GM21529 (cell line): ENCODE data around the gene MRGPRX3.

Source experiments
- ATAC-seq: cut with Tn5 transposase; IDR thresholded peaks from one replicate; pipeline ENCODE4 v1.9.1; 2021; ENCODE audit not compliant: unreplicated experiment

Gene MRGPRX3

GRCh38 chr11:18151581-18151980 lies 19.2 kb downstream of the MRGPRX3 start:
- ATAC-seq, result no peak

DNA sequence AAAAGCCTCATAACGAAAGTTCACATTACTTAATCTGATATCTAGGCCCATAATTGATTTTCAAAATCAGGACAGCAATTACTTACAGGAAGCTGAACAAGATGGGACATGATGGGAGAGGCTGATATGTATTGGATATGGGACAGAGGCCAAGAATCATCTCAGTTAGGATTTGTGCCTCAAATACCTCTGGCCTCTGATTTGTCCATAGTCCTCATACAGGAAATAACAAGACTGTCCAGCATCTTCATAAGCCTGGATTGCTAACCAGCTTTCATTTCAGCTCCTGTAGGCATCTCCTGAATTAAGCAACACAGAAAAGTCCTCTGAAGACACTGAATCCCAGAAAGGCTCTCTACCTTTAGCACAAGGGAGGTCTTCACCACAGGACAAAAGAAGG lies 36.0 kb downstream of the MRGPRX3 start:
- no peak for ATAC-seq

DNA sequence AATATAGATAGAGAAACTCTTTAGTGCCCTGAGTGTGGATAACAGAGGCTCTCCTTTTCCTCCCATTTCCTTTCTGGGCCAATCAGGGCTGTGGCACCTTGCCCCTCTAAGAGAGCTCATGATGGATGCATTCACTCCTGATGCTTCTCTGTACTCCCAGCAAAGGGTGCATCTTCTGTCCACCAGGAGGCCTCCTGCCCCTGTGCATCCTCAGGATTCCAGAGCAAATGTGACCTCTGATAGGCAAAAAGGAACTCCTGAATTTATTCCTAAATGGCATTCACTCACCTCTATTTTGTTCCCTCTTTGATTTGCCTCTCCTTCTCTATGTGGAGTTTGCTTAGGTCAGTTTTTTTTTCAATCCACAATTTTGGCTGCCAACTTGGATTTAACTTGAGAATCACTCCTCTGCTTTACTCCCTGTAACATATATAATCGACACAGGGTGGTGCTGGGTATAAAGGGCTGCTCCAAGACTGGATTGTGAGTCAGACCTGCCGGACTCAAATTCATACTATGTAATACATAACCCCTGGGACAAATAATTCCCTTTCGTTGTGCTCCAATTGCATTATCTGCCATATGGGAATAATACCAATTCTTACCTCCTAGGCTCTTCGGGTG lies 39.1 kb downstream of the MRGPRX3 start:
- no peak for ATAC-seq

GRCh38 chr11:18172666-18173065 lies 40.3 kb downstream of the MRGPRX3 start, which contains the start of gene MRGPRX4:
MRGPRX4 (plus strand) TSS chr11:18172837; CDS start chr11:18173257, 420 bp downstream.
- no peak for ATAC-seq

DNA sequence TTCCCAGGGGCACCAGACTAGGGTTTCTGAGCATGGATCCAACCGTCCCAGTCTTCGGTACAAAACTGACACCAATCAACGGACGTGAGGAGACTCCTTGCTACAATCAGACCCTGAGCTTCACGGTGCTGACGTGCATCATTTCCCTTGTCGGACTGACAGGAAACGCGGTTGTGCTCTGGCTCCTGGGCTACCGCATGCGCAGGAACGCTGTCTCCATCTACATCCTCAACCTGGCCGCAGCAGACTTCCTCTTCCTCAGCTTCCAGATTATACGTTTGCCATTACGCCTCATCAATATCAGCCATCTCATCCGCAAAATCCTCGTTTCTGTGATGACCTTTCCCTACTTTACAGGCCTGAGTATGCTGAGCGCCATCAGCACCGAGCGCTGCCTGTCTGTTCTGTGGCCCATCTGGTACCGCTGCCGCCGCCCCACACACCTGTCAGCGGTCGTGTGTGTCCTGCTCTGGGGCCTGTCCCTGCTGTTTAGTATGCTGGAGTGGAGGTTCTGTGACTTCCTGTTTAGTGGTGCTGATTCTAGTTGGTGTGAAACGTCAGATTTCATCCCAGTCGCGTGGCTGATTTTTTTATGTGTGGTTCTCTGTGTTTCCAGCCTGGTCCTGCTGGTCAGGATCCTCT lies 41.0 kb downstream of the MRGPRX3 start:
- ATAC-seq, result no peak
